GM21367 (cell line): Measurements from ENCODE around the gene CTDSP2.
"Not testable (repeated sequence)": the region's sequence is repeated elsewhere in the genome, so short reads cannot be mapped to it uniquely, and the experiment has no call there.

Experiments
- ATAC-seq: cut with Tn5 transposase; IDR thresholded peaks from one replicate; pipeline ENCODE4 v1.9.1; 2021; ENCODE audit not compliant: unreplicated experiment

Gene CTDSP2

DNA sequence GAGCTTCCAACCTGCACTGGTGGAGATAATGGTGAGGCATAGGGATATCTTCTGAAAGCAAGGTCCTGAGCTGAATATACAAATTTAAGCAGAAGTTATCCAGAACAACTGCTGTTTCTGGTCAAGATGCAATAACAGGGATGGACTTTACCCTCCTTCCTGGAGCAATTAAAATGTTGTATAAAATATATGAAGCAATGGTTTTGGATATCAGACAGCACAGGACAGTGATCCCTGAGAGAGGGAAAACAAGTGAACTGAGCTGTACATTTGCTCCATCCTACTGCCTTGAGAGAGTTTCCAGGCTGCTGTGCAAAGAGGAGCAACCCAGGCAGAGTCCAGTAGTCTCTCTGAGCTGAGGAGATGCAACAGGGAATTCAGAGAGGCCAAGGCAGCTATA, 36.0 kb upstream of the CTDSP2 start:
- ATAC-seq: no peak

GRCh38 chr12:57881475-57881874, 34.9 kb upstream of the CTDSP2 start:
- no peak for ATAC-seq

DNA sequence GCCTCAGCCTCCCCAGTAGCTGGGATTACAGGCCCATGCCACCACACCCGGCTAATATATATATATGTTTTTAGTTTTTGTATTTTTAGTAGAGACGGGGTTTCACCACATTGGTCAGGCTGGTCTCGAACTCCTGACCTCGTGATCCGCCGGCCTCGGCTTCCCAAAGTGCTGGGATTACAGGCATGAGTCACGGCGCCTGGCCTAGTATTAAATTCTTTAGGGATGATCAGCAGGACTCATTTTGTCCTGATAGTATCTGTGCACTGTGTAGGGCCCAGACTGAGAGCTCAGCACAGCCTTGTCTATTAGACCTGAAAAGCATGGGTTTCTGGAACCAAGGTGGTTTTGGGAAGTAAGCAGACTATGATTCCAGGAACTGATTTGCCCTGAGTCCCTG, 34.5 kb upstream of the CTDSP2 start:
- ATAC-seq: not testable (repeated sequence)

DNA sequence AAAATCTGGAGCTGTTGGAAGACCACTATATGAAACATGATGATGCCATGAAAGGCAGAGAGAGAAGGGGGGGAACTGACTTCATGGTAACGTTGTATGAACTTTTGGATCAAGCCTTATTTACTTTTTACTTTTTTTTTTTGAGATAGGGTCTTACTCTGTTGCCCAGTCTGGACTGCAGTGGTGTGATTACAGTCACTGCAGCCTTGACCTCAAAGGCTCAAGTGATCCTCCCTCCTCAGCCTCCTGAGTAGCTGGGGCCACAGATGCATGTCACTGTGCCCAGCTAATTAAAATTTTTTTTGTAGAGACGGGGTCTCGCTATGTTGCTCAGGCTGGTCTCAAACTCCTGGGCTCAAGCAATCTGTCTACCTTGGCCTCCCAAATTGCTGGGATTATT, 31.3 kb upstream of the CTDSP2 start:
- ATAC-seq: no peak

DNA sequence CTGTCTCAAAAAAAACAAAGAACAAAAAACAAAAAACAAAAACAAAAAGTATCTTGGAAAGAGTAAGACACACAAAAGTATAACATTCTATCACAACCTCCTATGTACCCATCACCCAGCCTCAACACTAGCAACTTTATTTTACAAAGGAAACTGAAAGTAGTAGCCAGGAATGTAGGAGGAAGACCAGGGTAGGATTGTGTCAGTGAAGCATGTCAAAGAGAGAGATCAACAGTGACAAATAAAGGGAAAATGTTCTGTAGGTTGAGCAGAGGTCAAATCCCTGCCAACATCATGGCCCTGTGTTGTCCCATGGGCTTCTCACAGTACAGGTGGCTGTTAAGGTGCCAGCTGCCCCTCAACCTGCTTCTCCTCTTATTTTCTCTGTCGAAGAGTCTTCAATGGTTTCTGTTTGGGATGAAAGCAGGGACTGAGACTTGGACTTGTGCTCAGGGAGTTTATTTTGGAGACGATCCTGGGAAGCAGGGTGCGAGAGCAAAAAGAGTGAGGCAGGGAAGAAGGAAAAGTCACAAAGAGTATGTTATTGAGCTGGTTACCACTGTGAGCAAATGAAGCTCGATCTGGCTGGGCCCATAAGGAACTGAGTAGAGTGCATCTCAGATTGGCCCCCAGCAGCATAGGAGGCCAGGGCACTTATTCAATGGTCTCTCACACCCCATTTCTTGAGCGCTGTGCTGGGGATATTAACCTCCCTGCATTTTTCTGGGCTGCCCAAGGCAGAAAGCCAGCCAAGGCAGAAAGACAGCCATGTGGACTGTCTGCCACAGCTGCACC, 29.4 kb upstream of the CTDSP2 start:
- ATAC-seq: no peak

- ATAC-seq: no peak
Observed at GRCh38 chr12:57874166-57875108, 27.9 kb upstream of the CTDSP2 start.

- no peak for ATAC-seq
Observed at GRCh38 chr12:57872362-57872761, 25.8 kb upstream of the CTDSP2 start.

DNA sequence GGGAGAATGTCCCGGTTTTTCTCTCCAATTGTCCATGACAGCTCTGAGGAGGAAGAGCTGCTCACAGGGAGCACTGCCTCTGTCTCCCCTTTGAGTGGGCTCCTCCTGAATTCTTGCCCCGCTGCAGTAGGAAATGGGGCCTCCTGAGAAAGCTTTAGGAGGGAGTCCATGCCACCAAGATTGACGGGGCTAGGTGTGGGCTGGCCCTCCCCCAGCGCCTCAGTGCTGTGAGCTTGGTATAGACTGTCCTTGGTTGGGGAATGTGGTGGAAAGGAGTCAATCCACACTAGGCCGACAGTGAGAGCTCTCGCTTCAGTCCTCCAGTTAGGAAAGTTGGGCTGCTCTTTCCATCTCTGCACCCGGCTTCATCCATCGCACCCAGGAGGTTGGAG, 23.4 kb upstream of the CTDSP2 start:
- ATAC-seq: no peak

DNA sequence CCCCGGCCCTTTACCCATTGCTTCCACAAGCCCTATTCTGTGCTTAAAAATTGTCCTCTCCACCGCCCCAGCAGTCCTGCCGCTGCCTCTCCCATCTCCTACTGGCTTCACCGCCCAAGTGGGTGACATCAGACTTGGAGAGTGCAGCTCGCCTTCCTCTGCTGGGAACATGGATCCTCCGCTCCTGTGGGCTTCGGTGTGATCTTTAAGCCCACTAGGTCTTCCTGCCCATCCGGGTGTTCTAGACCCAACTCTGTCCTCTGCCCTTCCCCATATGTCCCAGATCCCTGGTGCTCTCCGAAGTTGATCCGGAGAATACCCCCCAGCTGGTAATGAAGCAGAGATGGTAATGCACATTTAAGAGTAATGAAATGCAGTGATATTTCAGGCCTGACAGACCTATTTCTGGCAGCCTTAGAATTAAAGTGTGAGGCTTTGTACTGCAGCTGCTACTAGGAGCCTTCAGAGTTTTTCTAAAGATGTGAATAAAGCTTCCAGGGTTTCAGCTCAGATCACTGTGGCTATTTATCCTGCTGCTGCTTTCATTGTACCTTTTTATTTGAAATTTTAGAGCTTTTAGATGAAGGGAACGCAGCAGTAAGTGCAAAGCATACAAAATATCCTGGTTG, 22.9 kb upstream of the CTDSP2 start:
- no peak for ATAC-seq

DNA sequence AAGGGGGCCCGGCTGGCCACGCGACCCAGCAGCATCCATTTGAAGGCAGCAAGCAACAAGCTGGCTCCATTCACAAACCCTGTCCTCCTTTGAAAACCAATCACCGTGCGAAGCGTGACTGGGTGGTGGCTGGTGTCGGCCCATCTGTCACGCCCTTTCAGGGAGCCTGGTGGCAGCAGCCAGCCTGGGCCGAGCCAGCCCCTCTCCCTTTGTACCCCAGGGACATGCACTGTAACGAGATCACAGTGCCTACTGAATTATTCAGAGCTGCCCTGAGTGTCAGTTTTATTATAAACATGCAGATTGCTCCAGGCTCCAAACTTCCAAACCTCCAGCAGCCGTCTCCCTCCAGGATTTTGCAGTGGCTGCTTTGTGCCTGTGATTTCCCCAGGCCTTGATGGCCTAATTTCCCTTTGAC, 22.3 kb upstream of the CTDSP2 start:
- ATAC-seq: no peak

DNA sequence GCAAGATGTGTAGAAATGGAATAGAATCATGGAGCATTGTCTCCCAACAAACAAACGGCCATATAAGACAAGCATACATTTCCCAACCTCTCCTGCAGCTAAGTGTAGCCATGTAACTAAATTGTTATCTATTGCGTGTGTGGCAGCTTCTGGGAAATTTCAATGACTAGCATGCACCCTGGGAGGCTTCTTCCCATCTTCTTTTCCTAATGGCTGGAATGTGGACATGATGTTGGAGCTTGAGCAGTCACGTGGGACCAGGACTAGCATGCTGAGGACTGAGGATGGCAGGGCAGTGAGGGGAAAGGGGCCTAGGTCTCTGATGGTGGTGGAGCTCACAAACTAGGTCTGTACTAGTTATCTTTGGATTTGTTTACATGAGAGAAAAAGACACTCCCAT, 21.7 kb upstream of the CTDSP2 start:
- ATAC-seq: no peak

GRCh38 chr12:57866308-57867019, 19.9 kb upstream of the CTDSP2 start:
- ATAC-seq: no peak

DNA sequence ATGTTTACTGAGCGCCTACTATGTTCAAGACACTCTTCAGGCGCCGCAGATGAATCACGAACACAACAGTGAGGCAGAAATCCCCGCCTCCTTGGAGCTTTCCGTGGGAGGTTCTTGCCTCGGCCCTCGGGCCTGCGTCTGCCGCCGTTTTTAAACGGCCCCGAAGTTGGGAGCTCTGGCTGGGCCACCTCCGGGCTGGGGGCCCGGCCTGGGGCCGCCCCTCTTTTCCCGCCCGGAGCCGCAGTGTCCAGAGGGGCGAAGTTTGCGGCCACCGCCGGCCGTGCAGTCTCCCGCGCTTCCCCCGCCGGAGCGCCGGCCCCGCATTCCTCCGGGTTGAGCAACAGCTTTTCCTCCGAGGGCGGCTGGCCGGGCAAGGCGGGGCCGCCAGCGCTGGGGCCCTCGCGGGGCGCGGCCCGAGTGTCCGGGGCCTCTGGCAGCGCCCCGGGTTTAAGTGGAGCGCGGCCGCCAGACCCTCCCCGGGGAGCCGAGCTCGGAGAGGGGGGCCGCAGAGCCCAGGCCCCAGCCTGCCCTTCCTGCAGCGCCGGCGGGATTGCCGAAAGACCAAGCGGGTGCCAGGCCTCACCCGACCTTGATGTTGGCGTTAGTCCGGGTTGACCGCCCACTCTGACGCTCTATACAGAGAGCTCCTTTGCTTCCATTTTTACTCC, 18.7 kb upstream of the CTDSP2 start:
- ATAC-seq: peak; percentile 70

GRCh38 chr12:57864442-57865083, 18.0 kb upstream of the CTDSP2 start:
- ATAC-seq: no peak

- no peak for ATAC-seq
Observed at GRCh38 chr12:57863676-57864075, 17.1 kb upstream of the CTDSP2 start.

DNA sequence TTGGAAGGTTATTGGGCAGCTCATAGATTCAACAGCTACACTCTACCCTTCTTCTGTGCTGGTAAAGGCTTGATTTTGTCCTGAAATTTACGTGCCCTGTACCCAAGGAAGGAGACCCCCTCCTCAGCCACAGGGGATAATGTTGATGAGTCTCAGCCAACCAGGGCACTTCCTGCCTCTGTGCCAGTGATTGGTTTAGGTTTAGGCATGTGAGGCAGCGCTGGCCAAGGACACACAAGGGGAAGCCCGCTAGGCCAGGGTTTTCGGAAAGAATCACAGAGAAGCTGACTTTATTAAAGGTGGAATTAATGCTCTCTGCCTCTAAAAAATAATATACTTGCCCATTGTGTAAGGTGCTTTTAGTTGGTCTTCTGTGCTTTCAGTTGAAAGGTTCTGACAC, 15.4 kb upstream of the CTDSP2 start:
- ATAC-seq: no peak

DNA sequence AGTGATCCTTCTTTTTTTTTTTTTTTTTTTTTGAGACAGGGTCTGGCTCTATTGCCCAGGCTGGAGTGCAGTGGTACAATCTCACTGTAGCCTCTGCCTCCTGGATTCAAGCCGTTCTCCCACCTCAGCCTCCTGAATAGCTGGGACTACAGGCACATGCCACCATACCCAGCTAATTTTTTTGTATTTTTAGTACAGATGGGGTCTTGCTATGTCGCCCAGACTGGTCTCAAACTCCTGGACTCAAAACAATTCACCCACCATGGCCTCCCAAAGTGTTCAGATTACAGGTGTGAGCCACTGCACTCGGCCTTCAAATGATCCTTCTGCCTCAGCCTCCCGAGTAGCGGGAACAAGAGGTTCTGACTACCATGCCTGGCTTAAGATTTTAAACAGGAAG, 14.4 kb upstream of the CTDSP2 start:
- not testable (repeated sequence) for ATAC-seq

DNA sequence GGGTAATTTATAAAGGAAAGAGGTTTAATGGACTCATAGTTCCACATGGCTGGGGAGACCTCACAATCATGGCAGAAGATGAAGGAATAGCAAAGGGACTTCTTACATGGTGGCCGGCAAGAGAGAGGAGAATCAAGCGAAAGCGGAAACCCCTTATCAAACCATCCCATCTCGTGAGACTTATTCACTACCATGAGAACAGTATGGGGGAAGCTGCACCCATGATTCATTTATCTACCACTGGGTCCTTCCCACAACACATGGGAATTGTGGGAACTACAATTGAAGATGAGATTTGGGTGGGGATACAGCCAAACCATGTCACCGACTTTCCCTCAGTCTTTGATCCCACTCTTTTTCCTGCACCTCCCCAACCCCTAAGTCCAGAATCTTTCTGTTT, 12.6 kb upstream of the CTDSP2 start:
- no peak for ATAC-seq

GRCh38 chr12:57858123-57858522, 11.6 kb upstream of the CTDSP2 start:
- ATAC-seq: not testable (repeated sequence)

- no peak for ATAC-seq
Observed at GRCh38 chr12:57854965-57855364, 8.4 kb upstream of the CTDSP2 start.
